Measurements from ENCODE around the gene B4GALT1.

- TF ChIP-seq POLR2AphosphoS5 (IDR thresholded peaks at IDR 0.05; ENCODE audit: low read depth, low read length), result no peak
- no peak for TF ChIP-seq TAF1 (IDR thresholded peaks at IDR 0.05; ENCODE audit: borderline replicate concordance, insufficient read depth, low read length)
- TF ChIP-seq, protein P1, sequence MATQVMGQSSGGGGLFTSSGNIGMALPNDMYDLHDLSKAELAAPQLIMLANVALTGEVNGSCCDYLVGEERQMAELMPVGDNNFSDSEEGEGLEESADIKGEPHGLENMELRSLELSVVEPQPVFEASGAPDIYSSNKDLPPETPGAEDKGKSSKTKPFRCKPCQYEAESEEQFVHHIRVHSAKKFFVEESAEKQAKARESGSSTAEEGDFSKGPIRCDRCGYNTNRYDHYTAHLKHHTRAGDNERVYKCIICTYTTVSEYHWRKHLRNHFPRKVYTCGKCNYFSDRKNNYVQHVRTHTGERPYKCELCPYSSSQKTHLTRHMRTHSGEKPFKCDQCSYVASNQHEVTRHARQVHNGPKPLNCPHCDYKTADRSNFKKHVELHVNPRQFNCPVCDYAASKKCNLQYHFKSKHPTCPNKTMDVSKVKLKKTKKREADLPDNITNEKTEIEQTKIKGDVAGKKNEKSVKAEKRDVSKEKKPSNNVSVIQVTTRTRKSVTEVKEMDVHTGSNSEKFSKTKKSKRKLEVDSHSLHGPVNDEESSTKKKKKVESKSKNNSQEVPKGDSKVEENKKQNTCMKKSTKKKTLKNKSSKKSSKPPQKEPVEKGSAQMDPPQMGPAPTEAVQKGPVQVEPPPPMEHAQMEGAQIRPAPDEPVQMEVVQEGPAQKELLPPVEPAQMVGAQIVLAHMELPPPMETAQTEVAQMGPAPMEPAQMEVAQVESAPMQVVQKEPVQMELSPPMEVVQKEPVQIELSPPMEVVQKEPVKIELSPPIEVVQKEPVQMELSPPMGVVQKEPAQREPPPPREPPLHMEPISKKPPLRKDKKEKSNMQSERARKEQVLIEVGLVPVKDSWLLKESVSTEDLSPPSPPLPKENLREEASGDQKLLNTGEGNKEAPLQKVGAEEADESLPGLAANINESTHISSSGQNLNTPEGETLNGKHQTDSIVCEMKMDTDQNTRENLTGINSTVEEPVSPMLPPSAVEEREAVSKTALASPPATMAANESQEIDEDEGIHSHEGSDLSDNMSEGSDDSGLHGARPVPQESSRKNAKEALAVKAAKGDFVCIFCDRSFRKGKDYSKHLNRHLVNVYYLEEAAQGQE (IDR thresholded peaks at IDR 0.05; ENCODE audit: insufficient read depth in 1 of 2, low read depth in 2 of 2, low read length in 2 of 2), result no peak
- TF ChIP-seq SIN3A (IDR thresholded peaks at IDR 0.05; ENCODE audit: borderline replicate concordance, insufficient read depth, low read length), result no peak
- TF ChIP-seq FOXP2 (optimal IDR thresholded peaks at IDR 0.05; ENCODE audit: borderline replicate concordance, extremely low read depth, extremely low read length, insufficient read depth), result no peak
Observed at GRCh38 chr9:33125461-33125860, 41.7 kb downstream of the B4GALT1 start.

Data from PFSK-1 (cell line).